HG03354 (cell line): ENCODE data around the gene BSPRY.
"Not testable (repeated sequence)": the region's sequence is repeated elsewhere in the genome, so short reads cannot be mapped to it uniquely, and the experiment has no call there.

ENCODE experiments used
- ATAC-seq: cut with Tn5 transposase; IDR thresholded peaks from one replicate; pipeline ENCODE4 v1.9.1; 2021; ENCODE audit warnings: mild to moderate bottlenecking; ENCODE audit not compliant: unreplicated experiment, poor library complexity, severe bottlenecking

Gene BSPRY

GRCh38 chr9:113340011-113340699, 9.2 kb upstream of the BSPRY start, which contains the start of gene WDR31:
Gene WDR31, minus strand, starts transcription at chr9:113340275. Its CDS starts 8,253 bp downstream, at chr9:113332022.
- ATAC-seq, result peak; percentile 99

DNA sequence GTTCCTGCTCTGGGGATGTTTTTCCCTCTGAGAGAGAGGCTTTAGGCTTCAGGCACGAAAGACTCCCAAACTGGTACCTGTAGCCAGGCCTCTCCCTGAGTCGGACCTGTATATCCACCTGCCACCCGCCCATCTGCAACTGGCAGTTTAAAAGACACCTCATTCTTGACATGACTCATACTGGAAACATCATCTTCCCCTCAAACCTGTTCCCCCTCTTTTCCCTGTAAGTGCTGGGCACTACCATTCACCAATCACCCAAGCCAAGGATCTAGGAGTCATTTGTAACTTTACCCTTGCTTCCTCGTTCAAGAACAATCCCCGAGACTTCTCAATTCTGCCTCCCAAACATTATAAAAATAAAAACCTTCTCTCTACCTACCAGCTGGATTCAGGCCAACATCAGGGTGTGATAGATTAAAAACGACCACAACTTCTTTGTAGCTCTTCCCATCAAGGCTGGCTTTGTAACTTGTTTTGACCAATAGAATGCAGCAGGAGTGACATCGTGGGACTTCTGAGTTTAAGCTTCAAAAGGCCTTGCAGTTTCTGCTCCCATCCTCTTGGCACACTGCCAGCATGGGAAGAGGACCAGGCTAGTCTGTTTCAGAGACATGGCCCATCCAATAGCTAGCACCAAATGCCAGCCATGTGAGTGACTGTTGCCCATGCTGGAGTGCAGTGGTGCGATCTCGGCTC, 7.5 kb upstream of the BSPRY start:
- no peak for ATAC-seq

- no peak for ATAC-seq
These were observed 5.6 kb upstream of the BSPRY start for GRCh38 chr9:113343732-113344231.

- ATAC-seq, result no peak
These were observed 4.2 kb upstream of the BSPRY start for GRCh38 chr9:113345190-113345589.

DNA sequence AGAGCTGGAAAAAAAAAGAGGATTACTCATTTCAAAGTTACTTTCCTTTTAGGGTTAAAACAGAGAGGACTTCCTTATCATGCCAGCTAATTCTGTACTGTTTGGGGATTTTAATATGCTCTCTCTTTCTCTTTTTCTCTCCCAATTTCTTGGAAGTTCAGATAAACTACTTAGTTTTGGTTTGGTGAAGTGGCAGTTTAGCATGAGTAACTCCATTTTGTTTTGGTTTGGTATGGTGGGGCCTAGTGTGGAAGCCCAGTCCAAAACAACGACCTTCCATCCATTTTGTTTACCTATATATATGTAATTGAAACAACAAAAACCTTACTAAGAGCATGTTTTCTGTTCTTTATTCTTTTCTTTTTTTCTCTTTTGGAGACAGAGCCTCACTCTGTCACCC, 3.7 kb upstream of the BSPRY start:
- ATAC-seq, result no peak

DNA sequence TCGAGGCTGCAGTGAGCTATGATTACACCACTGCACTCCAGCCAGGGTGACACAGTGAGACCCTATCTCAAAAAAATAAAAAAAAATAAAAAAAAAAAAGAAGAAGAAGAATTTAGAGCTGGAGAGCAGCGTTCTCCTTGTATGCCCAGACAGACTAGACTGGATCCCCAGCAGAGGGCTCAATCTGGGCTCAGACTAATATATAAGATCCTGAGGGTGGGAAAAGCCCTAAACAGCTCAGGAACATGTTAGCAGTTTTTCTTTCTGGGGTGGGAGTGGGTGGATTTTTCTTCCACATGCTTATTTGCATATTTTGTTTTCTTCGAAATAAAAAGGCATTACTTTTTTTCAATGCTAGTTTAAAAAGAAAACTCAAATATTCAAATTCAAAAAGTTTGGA, 904 bp upstream of the BSPRY start:
- no peak for ATAC-seq

DNA sequence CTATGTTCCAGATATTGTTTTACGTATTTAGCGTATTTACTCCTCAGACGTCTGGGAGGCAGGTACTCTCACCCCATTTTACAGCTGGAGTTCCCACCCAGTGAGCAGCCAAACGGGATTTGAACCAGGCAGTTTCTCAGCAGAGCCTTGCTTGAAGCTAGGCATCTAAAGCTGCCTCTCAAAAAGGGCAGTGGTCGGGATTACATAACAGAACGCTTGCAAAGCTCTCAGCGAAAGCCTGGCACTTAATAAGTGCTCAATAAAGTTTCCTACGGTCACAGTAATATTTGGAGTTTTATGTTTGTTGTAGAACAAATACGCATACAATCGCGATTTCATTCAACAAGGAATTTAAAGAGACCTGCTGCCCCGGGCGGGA, 286 bp upstream of the BSPRY start:
- ATAC-seq, result no peak

GRCh38 chr9:113350107-113350661, 843 bp downstream of the BSPRY start:
- ATAC-seq, result no peak

DNA sequence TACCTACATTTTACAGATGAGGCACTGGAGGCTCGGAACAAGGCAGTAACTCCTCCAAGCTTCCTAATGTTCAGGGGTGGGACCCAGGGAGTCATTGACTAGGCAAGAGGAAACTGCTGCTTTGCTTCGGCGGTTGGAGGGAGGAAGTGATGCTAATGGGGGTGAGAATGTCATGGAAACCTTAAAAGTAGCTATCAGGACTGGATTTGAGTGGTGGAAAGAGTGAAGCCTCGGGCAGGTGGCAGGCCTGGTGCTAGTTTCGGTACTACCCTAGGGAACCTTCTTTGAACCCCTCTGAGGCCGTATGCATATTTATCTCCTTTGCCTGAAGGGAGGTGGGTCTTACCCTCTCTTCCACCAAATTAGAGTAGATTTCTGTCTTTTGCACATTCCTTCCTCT, 1.6 kb downstream of the BSPRY start:
- ATAC-seq, result no peak

GRCh38 chr9:113352006-113352405, 2.7 kb downstream of the BSPRY start:
- ATAC-seq, result no peak

GRCh38 chr9:113352411-113352810, 3.1 kb downstream of the BSPRY start:
- ATAC-seq, result no peak

DNA sequence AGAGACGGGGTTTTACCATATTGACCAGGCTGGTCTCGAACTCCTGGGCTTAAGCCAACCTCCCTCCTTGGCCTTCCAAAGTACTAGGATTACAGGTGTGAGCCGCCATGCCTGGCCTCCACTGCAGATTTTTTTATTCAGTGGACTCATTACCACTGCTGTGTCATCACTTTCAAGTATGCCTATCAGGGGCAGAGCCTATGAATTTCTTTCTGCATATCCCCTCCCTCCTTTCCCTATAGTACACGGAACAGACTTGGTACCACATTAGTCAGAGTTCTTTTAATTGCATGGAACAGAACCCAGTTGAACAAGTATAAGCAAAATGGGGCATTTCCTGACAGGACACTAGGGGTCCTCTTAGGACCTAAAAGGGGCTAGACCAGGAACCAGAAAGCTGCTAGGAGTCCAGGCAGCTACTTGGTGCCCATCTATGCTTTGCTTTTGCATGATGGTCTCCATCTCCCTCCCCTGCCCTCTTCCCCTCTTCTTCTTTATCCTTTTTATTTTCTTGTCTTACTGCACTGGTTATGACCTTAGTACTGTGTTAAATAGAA, 5.8 kb downstream of the BSPRY start:
- no peak for ATAC-seq

GRCh38 chr9:113356686-113357292, 7.4 kb downstream of the BSPRY start:
- ATAC-seq, result no peak

- ATAC-seq, result no peak
These were observed 10.0 kb downstream of the BSPRY start for GRCh38 chr9:113359385-113359784.

- ATAC-seq, result no peak
These were observed 11.0 kb downstream of the BSPRY start for GRCh38 chr9:113360242-113360842.

- no peak for ATAC-seq
These were observed 12.1 kb downstream of the BSPRY start for GRCh38 chr9:113361304-113362018.

- ATAC-seq, result no peak
These were observed 14.0 kb downstream of the BSPRY start for GRCh38 chr9:113363336-113363735.

GRCh38 chr9:113364951-113365350, 15.6 kb downstream of the BSPRY start:
- no peak for ATAC-seq

- not testable (repeated sequence) for ATAC-seq
These were observed 16.3 kb downstream of the BSPRY start for GRCh38 chr9:113365652-113366051.
